Ishikawa (cell line): ENCODE results near the gene PLA2G4E.

Experiments
- CEBPB ChIP-seq: IDR thresholded peaks from 2 replicates; pipeline ENCODE4 v1.6.1; 2012
- CREB1 ChIP-seq: IDR thresholded peaks from 2 replicates; pipeline ENCODE4 v1.6.1; 2012; ENCODE audit warnings: low read depth
- EGR1 ChIP-seq: IDR thresholded peaks from 2 replicates; pipeline ENCODE4 v1.6.1; 2012
- EP300 ChIP-seq: IDR thresholded peaks from 2 replicates; pipeline ENCODE4 v1.6.1; 2012; ENCODE audit warnings: borderline replicate concordance
- FOXM1 ChIP-seq: IDR thresholded peaks from 2 replicates; pipeline ENCODE4 v1.6.1; 2012; ENCODE audit warnings: low read depth, borderline replicate concordance
- RAD21 ChIP-seq: IDR thresholded peaks from 2 replicates; pipeline ENCODE4 v1.6.1; 2012; ENCODE audit warnings: low read depth
- REST ChIP-seq: IDR thresholded peaks from 2 replicates; pipeline ENCODE4 v1.6.1; 2012; ENCODE audit warnings: low read depth, mild to moderate bottlenecking
- TEAD4 ChIP-seq: IDR thresholded peaks from 2 replicates; pipeline ENCODE4 v1.6.1; 2012
- YY1 ChIP-seq: IDR thresholded peaks from 2 replicates; pipeline ENCODE4 v1.6.1; 2012; ENCODE audit warnings: low read depth
- TF ChIP-seq, protein P1 (sequence below): IDR thresholded peaks from 2 replicates; pipeline ENCODE4 v1.6.1; 2012

DNA sequence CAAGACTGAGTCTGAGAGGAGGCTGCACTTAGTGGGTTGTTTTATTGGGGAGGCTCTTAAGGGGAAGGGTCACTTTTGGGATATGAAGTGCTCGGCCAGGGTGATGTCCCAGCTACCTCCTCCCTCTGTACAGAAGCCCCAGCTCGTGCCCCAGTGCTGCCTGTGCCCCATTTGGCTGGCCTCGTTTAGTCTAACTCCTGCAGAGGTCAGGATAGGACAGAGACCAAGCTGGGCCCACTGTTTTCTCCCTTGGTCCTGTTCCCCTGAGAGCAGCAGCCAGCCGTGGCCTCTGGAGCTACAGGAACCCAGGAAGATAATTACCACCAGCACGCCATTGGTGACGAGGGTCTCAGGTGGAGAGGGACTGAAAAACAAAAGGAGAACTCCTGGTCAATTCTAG lies 18.5 kb downstream of the PLA2G4E start:
- no peak for TF ChIP-seq FOXM1
- no peak for TF ChIP-seq RAD21
- TF ChIP-seq, protein P1, sequence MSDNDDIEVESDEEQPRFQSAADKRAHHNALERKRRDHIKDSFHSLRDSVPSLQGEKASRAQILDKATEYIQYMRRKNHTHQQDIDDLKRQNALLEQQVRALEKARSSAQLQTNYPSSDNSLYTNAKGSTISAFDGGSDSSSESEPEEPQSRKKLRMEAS, result no peak
- no peak for TF ChIP-seq YY1
- no peak for TF ChIP-seq CEBPB
- TF ChIP-seq REST, result no peak
- no peak for TF ChIP-seq TEAD4
- no peak for TF ChIP-seq EGR1
- TF ChIP-seq EP300, result no peak
- no peak for TF ChIP-seq CREB1
